ENCODE results near the gene RBSN.

The RBSN gene

GRCh38 chr3:15063656-15064286, 35.2 kb downstream of the RBSN start:
- no peak for TF ChIP-seq CTCF (IDR thresholded peaks at IDR 0.05; ENCODE audit: insufficient read depth, low read depth, low read length, missing control alignments)
- H3K4me3 ChIP-seq (ENCODE audit: low read length) = peak overlapping the region; percentile 92
- DNase-seq (ENCODE audit: low read depth) = no peak

GRCh38 chr3:15063238-15063637, 35.7 kb downstream of the RBSN start:
- no peak for DNase-seq (ENCODE audit: low read depth)
- TF ChIP-seq CTCF (IDR thresholded peaks at IDR 0.05; ENCODE audit: insufficient read depth, low read depth, low read length, missing control alignments) = no peak
- peak overlapping the region; percentile 92 for H3K4me3 ChIP-seq (ENCODE audit: low read length)

GRCh38 chr3:15060029-15060428, 38.9 kb downstream of the RBSN start:
- no peak overlapping the region for H3K4me3 ChIP-seq (ENCODE audit: low read length)
- no peak for DNase-seq (ENCODE audit: low read depth)
- TF ChIP-seq CTCF (IDR thresholded peaks at IDR 0.05; ENCODE audit: insufficient read depth, low read depth, low read length, missing control alignments) = no peak

GRCh38 chr3:15056676-15057404, 42.1 kb downstream of the RBSN start:
- no peak overlapping the region for H3K4me3 ChIP-seq (ENCODE audit: low read length)
- no peak for DNase-seq (ENCODE audit: low read depth)
- no peak for TF ChIP-seq CTCF (IDR thresholded peaks at IDR 0.05; ENCODE audit: insufficient read depth, low read depth, low read length, missing control alignments)

- TF ChIP-seq CTCF (IDR thresholded peaks at IDR 0.05; ENCODE audit: insufficient read depth, low read depth, low read length, missing control alignments) = no peak
- DNase-seq (ENCODE audit: low read depth) = no peak
- no peak overlapping the region for H3K4me3 ChIP-seq (ENCODE audit: low read length)
These were observed 43.9 kb downstream of the RBSN start for GRCh38 chr3:15055019-15055557.

- H3K4me3 ChIP-seq (ENCODE audit: low read length) = no peak overlapping the region
- TF ChIP-seq CTCF (IDR thresholded peaks at IDR 0.05; ENCODE audit: insufficient read depth, low read depth, low read length, missing control alignments) = no peak
- DNase-seq (ENCODE audit: low read depth) = no peak
These were observed 45.4 kb downstream of the RBSN start for GRCh38 chr3:15053541-15053940.

Data from epithelial cell of esophagus (primary cell).